ENCODE results near the gene WDR77. TPM values are rescaled to one million over a fixed set of nuclear protein-coding genes. Genes with fewer than 3 reads are reported as not detected.

Gene WDR77
- total and polyA plus RNA-seq, 3 donors from 2014 or later: 32.6 to 33.8 (median 33.7) TPM

- TF ChIP-seq CTCF (IDR thresholded peaks at IDR 0.05) (no peak), POLR2A (IDR thresholded peaks at IDR 0.05) (no peak)
- no peaks in the 10 kb centered on the region for H3K27me3 ChIP-seq
- no peaks in the 10 kb centered on the region for H3K36me3 ChIP-seq (ENCODE audit: low read depth, missing control alignments)
- no peaks in the 10 kb centered on the region for H3K9me3 ChIP-seq
- no peak for DNase-seq
- 85 to 94% methylated on average over 4 of the region's 4 CpGs for WGBS, 2 donors
- no peaks in the 10 kb centered on the region for H3K4me1 ChIP-seq
- H3K27ac ChIP-seq: no peak overlapping the region
- H3K4me3 ChIP-seq: no peak overlapping the region
- intact Hi-C loops (cut with DNase I; ENCODE audit: low total_unique reads): no loop called here
Observed at GRCh38 chr1:111462370-111463028, 13.4 kb upstream of the WDR77 start.

GRCh38 chr1:111461765-111462164 lies 12.7 kb upstream of the WDR77 start:
- no peaks in the 10 kb centered on the region for H3K4me1 ChIP-seq
- no peaks in the 10 kb centered on the region for H3K36me3 ChIP-seq (ENCODE audit: low read depth, missing control alignments)
- whole genome bisulfite sequencing, 2 donors: 92 to 96% methylated on average over 6 of the region's 6 CpGs
- DNase-seq: no peak
- intact Hi-C loops (cut with DNase I; ENCODE audit: low total_unique reads): no loop called here
- H3K4me3 ChIP-seq: no peak overlapping the region
- no peak overlapping the region for H3K27ac ChIP-seq
- H3K27me3 ChIP-seq: no peaks in the 10 kb centered on the region
- no peaks in the 10 kb centered on the region for H3K9me3 ChIP-seq
- TF ChIP-seq CTCF (IDR thresholded peaks at IDR 0.05) (no peak), POLR2A (IDR thresholded peaks at IDR 0.05) (no peak)

GRCh38 chr1:111455642-111456031 lies 6.6 kb upstream of the WDR77 start:
- H3K4me1 ChIP-seq: peaks cover 14% of the 10 kb centered on the region
- intact Hi-C loops (cut with DNase I; ENCODE audit: low total_unique reads): no loop called here
- H3K27me3 ChIP-seq: no peaks in the 10 kb centered on the region
- H3K36me3 ChIP-seq (ENCODE audit: low read depth, missing control alignments): no peaks in the 10 kb centered on the region
- H3K4me3 ChIP-seq: no peak overlapping the region
- WGBS, 2 donors: 78 to 88% methylated on average over 3 of the region's 3 CpGs
- no peak for DNase-seq
- no peak overlapping the region for H3K27ac ChIP-seq
- H3K9me3 ChIP-seq: no peaks in the 10 kb centered on the region
- no peak for TF ChIP-seq CTCF (IDR thresholded peaks at IDR 0.05)
- no peak for TF ChIP-seq POLR2A (IDR thresholded peaks at IDR 0.05)

- WGBS, 2 donors: 60 to 61% methylated on average over 5 of the region's 5 CpGs
- H3K9me3 ChIP-seq: no peaks in the 10 kb centered on the region
- intact Hi-C loops (cut with DNase I; ENCODE audit: low total_unique reads): no loop called here
- no peak for DNase-seq
- TF ChIP-seq CTCF (IDR thresholded peaks at IDR 0.05) (no peak), POLR2A (IDR thresholded peaks at IDR 0.05) (no peak)
- H3K4me1 ChIP-seq: peaks cover 17% of the 10 kb centered on the region
- H3K36me3 ChIP-seq (ENCODE audit: low read depth, missing control alignments): no peaks in the 10 kb centered on the region
- no peaks in the 10 kb centered on the region for H3K27me3 ChIP-seq
- no peak overlapping the region for H3K27ac ChIP-seq
- no peak overlapping the region for H3K4me3 ChIP-seq
Observed at GRCh38 chr1:111454859-111455641, 6.0 kb upstream of the WDR77 start.

All from testis (tissue), 3 donors.